Measurements from ENCODE around the gene APRT.
"Not testable (repeated sequence)": the region's sequence is repeated elsewhere in the genome, so short reads cannot be mapped to it uniquely, and the experiment has no call there.

APRT gene

DNA sequence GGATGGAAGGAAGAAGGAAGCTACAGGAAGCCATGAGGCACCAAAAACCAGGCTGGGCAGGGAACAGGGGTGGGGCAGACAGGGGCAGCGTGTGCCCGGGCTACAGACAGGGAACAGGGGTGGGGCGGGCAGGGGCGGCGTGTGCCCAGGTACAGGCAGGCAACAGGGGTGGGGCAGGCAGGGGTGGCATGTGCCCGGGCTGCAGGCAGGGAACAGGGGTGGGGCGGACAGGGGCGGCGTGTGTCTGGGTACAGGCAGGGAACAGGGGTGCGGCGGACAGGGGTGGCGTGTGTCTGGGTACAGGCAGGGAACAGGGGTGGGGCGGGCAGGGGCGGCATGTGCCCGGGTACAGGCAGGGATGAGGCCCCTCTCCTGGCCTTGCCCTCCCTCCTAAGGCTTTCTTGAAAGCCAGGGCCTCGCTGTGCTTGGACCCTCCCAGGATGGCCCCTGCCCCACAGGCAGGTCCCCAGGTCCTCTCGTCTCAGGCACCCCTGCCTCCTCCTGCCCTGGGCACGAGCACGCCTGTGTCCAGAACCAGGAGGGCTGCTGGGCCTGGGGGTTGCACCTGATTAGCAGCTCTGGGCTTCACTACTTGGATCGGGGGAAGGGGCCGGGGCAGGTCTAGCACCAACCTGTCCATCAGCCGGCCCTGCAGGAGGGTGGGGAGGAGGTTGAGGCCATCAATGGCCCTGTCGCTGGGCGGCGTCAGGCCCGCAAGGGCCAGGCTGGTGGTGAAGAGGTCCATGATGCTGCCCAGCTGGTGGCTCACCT is 14.5 kb upstream of the APRT start:
- no peak for DNase-seq (ENCODE audit: insufficient read length, low spot score)
- FAIRE-seq, result no peak
- TF ChIP-seq POLR2A (IDR thresholded peaks at IDR 0.05; ENCODE audit: low read depth, low read length) (no peak), POU2F2 (IDR thresholded peaks at IDR 0.05; ENCODE audit: low read depth, low read length) (no peak), POLR2AphosphoS5 (IDR thresholded peaks at IDR 0.05; ENCODE audit: low read depth, low read length) (no peak), PAX5 (IDR thresholded peaks at IDR 0.05; ENCODE audit: insufficient read depth, low read length, severe bottlenecking) (no peak), TAF1 (IDR thresholded peaks at IDR 0.05; ENCODE audit: low read depth, low read length) (no peak), SPI1 (IDR thresholded peaks at IDR 0.05; ENCODE audit: low read depth, low read length) (no peak)

DNA sequence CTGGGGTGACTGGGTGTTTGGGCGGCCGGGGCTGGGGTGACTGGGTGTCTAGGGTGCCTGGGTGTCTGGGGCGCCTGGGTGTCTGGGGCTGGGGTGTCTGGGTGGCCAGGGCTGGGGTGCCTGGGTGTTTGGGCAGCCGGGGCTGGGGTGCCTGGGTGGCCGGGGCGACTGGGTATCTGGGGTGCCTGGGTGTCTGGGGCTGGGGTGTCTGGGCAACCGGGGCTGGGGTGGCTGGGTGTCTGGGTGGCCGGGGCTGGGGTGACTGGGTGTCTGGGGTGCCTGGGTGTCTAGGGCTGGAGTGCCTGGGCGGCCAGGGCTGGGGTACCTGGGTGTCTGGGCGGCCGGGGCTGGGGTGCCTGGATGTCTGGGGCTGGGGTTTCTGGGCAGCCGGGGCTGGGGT is 13.4 kb upstream of the APRT start:
- TF ChIP-seq POU2F2 (IDR thresholded peaks at IDR 0.05; ENCODE audit: low read depth, low read length) (no peak), POLR2A (IDR thresholded peaks at IDR 0.05; ENCODE audit: low read depth, low read length) (no peak)
- no peak for DNase-seq (ENCODE audit: insufficient read length, low spot score)
- no peak for FAIRE-seq

DNA sequence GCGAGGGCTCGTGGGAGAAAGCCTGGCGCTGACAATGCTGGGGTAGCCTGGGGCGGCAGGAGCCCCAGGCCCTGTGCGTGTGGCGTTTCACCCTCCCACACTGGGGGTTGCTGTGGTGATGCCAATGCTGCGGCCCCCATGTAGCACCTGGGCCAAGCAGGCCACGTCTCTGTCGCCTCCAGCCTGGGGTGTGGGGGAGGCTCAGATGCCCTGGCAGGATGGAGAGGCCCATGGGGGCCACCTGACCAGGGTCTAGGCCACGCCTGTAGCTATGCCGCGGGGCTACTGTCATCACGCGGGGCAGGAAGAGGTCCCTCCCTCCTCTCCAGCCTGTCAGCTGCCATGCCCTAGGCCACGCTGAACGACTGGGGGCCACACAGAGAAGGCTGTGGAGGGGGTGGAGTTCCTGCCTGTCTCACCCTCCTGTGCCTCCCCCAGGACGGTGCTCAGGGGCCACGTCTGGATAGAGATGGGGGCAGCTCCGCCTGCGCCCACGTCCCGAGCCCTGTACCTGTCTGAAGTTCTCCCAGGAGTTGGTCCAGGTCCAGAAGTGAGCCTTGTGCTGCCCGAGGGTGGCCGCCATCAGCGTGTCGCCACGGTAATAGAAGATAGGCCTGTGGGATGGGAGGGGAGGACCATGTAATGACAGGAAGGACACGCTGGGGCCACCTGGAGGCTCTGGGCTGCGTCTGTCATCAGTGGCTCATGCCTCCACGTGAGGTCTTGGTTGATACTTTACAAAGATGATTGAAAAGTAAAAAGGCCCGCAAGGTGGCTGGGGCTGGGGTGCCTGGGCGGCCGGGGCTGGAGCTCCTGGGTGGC is 12.7 kb upstream of the APRT start:
- TF ChIP-seq SPI1 (IDR thresholded peaks at IDR 0.05; ENCODE audit: low read depth, low read length) (no peak), POLR2AphosphoS5 (IDR thresholded peaks at IDR 0.05; ENCODE audit: low read depth, low read length) (no peak), PAX5 (IDR thresholded peaks at IDR 0.05; ENCODE audit: insufficient read depth, low read length, severe bottlenecking) (no peak), TAF1 (IDR thresholded peaks at IDR 0.05; ENCODE audit: low read depth, low read length) (no peak), POLR2A (IDR thresholded peaks at IDR 0.05; ENCODE audit: low read depth, low read length) (no peak), POU2F2 (IDR thresholded peaks at IDR 0.05; ENCODE audit: low read depth, low read length) (no peak)
- DNase-seq (ENCODE audit: insufficient read length, low spot score) (no peak), FAIRE-seq (no peak)

DNA sequence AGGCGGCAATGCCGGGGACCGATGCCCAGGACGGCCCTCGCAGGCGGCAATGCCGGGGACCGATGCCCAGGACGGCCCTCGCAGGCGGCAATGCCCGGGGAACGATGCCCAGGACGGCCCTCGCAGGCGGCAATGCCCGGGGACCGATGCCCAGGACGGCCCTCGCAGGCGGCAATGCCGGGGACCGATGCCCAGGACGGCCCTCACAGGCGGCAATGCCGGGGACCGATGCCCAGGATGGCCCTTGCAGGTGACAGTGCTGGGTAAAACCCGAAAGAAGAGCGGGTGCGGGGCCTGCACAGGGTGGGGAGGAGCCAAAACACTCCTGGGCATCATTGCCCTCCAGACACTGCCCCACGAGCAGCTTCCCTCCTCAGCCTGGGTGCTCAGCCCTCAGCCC is 11.9 kb upstream of the APRT start:
- not testable (repeated sequence) for DNase-seq (ENCODE audit: insufficient read length, low spot score); FAIRE-seq

DNA sequence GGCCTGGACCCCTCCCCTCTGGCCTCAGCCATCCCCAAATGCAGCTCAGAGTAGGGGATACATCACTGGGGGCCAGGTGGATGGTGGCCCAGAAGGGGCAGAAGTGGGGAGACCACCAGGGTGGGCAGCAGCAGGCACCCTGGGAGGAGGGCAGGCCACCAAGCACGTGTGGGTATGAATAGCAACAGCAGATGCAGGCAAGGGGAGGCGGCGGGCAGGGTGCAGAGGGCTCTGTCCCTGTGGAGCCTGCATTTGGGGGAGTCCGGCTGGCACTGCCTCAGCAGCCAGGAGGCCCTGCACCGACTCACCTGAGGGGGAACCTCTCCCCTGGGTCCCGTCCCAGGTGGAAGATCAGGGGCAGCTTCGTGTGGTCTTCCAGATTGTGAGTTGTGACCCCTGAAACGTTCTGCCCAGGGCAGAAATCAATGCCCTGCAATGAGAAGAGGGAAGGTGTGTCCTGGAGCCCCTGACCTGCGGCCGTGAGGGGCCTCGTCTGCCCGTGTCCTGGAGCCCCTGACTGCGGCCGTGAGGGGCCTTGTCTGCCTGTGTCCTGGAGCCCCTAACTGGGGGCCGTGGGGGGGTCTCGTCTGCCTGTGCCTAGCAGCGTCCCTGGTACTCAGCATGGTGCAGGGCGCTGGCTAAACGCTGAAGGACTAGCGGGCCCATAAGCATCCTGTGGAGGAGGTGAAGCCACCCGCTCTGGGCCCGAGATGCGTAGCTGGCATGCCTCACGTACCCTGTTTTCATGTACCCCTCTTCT is 10.7 kb upstream of the APRT start:
- TF ChIP-seq TAF1 (IDR thresholded peaks at IDR 0.05; ENCODE audit: low read depth, low read length) (no peak), POLR2AphosphoS5 (IDR thresholded peaks at IDR 0.05; ENCODE audit: low read depth, low read length) (no peak), PAX5 (IDR thresholded peaks at IDR 0.05; ENCODE audit: insufficient read depth, low read length, severe bottlenecking) (no peak), SPI1 (IDR thresholded peaks at IDR 0.05; ENCODE audit: low read depth, low read length) (no peak)
- FAIRE-seq, result no peak
- no peak for DNase-seq (ENCODE audit: insufficient read length, low spot score)

DNA sequence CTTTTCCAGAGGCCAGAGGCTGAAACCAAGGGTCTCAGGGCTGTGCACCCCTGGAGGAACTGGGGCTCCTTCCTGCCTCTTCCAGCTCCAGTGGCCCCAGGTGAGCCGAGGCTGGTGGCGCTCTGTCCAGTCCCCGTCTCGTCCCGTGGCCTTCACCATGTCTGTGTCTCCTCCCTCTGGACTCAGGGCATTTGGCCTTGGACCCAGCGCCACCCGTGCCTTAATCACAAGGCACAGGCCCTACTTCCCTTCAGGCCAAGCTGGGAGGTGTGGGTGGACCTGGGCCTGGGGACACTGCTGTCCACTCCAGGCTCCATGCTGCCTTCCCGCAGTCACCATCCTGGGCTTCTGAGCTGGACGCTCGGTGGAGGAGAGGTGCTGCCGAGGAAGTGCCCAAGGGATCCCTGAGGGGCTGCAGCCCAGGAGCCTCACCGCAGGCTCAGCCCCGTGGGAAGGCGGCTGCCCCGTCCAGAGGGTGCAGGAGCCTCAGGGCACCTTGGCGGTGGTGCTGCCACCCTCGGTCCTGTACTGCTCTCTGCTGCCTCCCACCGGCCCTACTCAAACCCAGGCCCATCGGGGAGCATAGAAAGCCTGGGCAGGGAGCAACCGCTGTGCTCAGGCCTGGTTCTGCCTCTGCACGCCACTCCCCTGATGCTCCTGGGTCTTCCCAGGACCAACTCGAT is 9.6 kb upstream of the APRT start:
- FAIRE-seq (no peak), DNase-seq (ENCODE audit: insufficient read length, low spot score) (no peak)
- TF ChIP-seq POU2F2 (IDR thresholded peaks at IDR 0.05; ENCODE audit: low read depth, low read length) (no peak), PAX5 (IDR thresholded peaks at IDR 0.05; ENCODE audit: insufficient read depth, low read length, severe bottlenecking) (no peak), POLR2A (IDR thresholded peaks at IDR 0.05; ENCODE audit: low read depth, low read length) (no peak), SPI1 (IDR thresholded peaks at IDR 0.05; ENCODE audit: low read depth, low read length) (no peak), TAF1 (IDR thresholded peaks at IDR 0.05; ENCODE audit: low read depth, low read length) (no peak), POLR2AphosphoS5 (IDR thresholded peaks at IDR 0.05; ENCODE audit: low read depth, low read length) (no peak)

DNA sequence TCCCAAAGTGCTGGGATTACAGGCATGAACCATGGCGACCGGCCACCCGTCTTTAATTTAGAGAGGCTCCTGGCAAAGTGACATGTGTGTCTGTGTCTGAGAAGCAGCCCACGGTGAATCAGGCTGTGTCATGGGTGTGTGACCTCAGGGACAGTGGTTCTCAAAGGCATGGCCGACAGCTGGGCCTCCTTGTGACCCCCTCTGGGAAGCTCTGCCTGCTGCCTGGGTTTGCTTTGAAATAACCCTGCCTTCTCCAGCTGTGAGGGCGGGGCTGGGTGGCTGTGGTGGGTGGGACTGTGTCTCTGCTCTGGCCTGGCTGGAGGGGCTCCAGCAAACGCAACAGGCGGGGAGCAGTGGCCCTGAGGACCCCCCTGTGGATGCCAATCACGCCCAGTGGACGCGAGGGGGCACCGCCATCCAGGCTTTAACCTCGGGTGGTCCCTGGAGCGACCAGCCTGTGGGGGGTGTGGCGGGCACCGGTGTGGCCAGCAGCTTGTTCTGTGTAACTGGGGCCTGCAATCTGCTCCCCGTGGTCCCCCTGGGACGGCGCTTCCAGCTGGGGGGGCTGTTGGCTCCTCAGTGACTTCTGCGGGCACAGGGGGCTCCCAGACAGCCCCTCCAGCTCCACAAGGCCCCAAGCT is 8.8 kb upstream of the APRT start:
- FAIRE-seq, result no peak
- TF ChIP-seq PAX5 (IDR thresholded peaks at IDR 0.05; ENCODE audit: insufficient read depth, low read length, severe bottlenecking) (no peak), POLR2AphosphoS5 (IDR thresholded peaks at IDR 0.05; ENCODE audit: low read depth, low read length) (no peak), POU2F2 (IDR thresholded peaks at IDR 0.05; ENCODE audit: low read depth, low read length) (no peak), POLR2A (IDR thresholded peaks at IDR 0.05; ENCODE audit: low read depth, low read length) (no peak), TAF1 (IDR thresholded peaks at IDR 0.05; ENCODE audit: low read depth, low read length) (no peak), SPI1 (IDR thresholded peaks at IDR 0.05; ENCODE audit: low read depth, low read length) (no peak)

DNA sequence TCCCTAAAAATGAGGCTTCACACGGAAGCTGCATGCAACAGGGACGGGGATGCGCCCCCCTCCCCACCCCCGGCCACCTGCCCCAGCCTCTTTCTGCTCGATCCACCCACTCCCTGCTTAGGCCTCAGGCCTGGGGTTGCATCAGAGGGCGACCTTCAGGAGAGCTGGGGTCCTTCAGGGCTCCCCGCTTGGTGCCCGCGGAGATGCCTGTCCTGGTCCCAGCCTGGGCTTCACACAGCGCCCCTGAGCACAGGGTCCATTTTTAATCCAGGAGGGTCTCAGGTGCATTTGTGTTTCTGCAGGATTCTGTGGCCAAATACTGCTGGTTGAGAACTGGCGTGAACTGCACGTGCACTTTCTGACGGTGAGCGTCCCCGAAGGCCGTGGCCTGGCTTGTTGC is 7.4 kb upstream of the APRT start:
- no peak for TF ChIP-seq POLR2AphosphoS5 (IDR thresholded peaks at IDR 0.05; ENCODE audit: low read depth, low read length)
- TF ChIP-seq POLR2A (IDR thresholded peaks at IDR 0.05; ENCODE audit: low read depth, low read length), result no peak
- TF ChIP-seq SPI1 (IDR thresholded peaks at IDR 0.05; ENCODE audit: low read depth, low read length), result no peak
- no peak for TF ChIP-seq TAF1 (IDR thresholded peaks at IDR 0.05; ENCODE audit: low read depth, low read length)
- no peak for TF ChIP-seq PAX5 (IDR thresholded peaks at IDR 0.05; ENCODE audit: insufficient read depth, low read length, severe bottlenecking)
- no peak for TF ChIP-seq POU2F2 (IDR thresholded peaks at IDR 0.05; ENCODE audit: low read depth, low read length)
- no peak for FAIRE-seq
- no peak for DNase-seq (ENCODE audit: insufficient read length, low spot score)

More for the DNA sequence above, 8.8 kb upstream of the APRT start:
- DNase-seq (ENCODE audit: insufficient read length, low spot score), result no peak

DNA sequence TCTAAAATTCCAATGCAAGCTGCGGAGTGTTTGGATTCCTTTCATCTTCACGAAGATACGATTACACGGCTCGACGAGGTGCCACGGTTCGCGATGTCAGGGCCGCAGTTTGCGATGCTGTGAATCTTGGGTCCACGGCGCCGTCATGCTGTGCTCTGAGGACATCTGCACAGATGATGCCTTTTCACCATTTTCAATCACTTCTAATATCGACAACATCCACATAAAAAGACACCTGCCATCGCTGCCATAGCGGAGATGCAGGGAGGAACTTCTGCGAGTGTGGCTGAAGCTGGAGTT is 6.8 kb upstream of the APRT start:
- FAIRE-seq (no peak), DNase-seq (ENCODE audit: insufficient read length, low spot score) (no peak)
- no peak for TF ChIP-seq POU2F2 (IDR thresholded peaks at IDR 0.05; ENCODE audit: low read depth, low read length)
- TF ChIP-seq POLR2A (IDR thresholded peaks at IDR 0.05; ENCODE audit: low read depth, low read length), result no peak
- no peak for TF ChIP-seq TAF1 (IDR thresholded peaks at IDR 0.05; ENCODE audit: low read depth, low read length)
- TF ChIP-seq POLR2AphosphoS5 (IDR thresholded peaks at IDR 0.05; ENCODE audit: low read depth, low read length), result no peak
- TF ChIP-seq SPI1 (IDR thresholded peaks at IDR 0.05; ENCODE audit: low read depth, low read length), result no peak
- TF ChIP-seq PAX5 (IDR thresholded peaks at IDR 0.05; ENCODE audit: insufficient read depth, low read length, severe bottlenecking), result no peak
